GM23338 (cell line): ENCODE data around the gene PLCXD3. TPM values are rescaled to one million over a fixed set of nuclear protein-coding genes. Genes with fewer than 3 reads are reported as not detected.

ENCODE experiments used
- ATAC-seq: fragments of 200-7000 bp; cut with Tn5 transposase; 3 replicates; pipeline ENCODE4 v1.9.1; 2020
- DNase-seq: peaks from one replicate; pipeline ENCODE4 v3.0.0-alpha.2; 2015; ENCODE audit warnings: low spot score
- H2AFZ ChIP-seq: fragments of 200-600 bp; sonication (generic); 2 replicates; pipeline ENCODE4 v1.8.0; 2016; ENCODE audit warnings: antibody characterized with exemption, mild to moderate bottlenecking, moderate library complexity
- H3F3A ChIP-seq: fragments of 200-600 bp; sonication (generic); replicated peaks from 2 replicates; pipeline ENCODE4 v1.8.0; 2017; ENCODE audit warnings: antibody characterized with exemption, mixed run types, low read depth
- H3K27ac ChIP-seq: fragments of 200-600 bp; sonication (generic); 2 replicates; pipeline ENCODE4 v1.6.1; 2016; ENCODE audit warnings: low read depth
- H3K27me3 ChIP-seq: fragments of 200-600 bp; sonication (generic); 2 replicates; pipeline ENCODE4 v1.8.0; 2016; ENCODE audit warnings: mild to moderate bottlenecking, mixed run types, moderate library complexity; ENCODE audit not compliant: insufficient read depth
- H3K36me3 ChIP-seq: fragments of 200-600 bp; sonication (generic); 2 replicates; pipeline ENCODE4 v1.8.0; 2016; ENCODE audit warnings: mild to moderate bottlenecking; ENCODE audit not compliant: insufficient read depth
- H3K4me1 ChIP-seq: fragments of 200-600 bp; sonication (generic); 2 replicates; pipeline ENCODE4 v1.8.0; 2016; ENCODE audit warnings: mild to moderate bottlenecking, moderate library complexity; ENCODE audit not compliant: insufficient read depth
- H3K4me2 ChIP-seq: fragments of 200-600 bp; sonication (generic); 2 replicates; pipeline ENCODE4 v1.7.1; 2017; ENCODE audit warnings: mixed run types
- H3K4me3 ChIP-seq: fragments of 200-600 bp; sonication (generic); 2 replicates; pipeline ENCODE4 v1.6.1; 2016; ENCODE audit warnings: mixed run types
- H3K79me2 ChIP-seq: fragments of 200-600 bp; sonication (generic); replicated peaks from 2 replicates; pipeline ENCODE4 v1.8.0; 2017; ENCODE audit warnings: mild to moderate bottlenecking; ENCODE audit not compliant: insufficient read depth
- H3K9me2 ChIP-seq: fragments of 200-600 bp; sonication (generic); 2 replicates; pipeline ENCODE4 v1.8.0; 2017; ENCODE audit not compliant: insufficient read depth
- H4K20me1 ChIP-seq: fragments of 200-600 bp; sonication (generic); replicated peaks from 2 replicates; pipeline ENCODE4 v1.8.0; 2017; ENCODE audit warnings: mild to moderate bottlenecking; ENCODE audit not compliant: insufficient read depth
- H3K27ac Mint-ChIP-seq: 2 replicates; pipeline ENCODE4 v1.8.0; 2020; ENCODE audit warnings: inconsistent platforms, mild to moderate bottlenecking, moderate library complexity, mixed read lengths
- H3K27me3 Mint-ChIP-seq: 3 replicates; pipeline ENCODE4 v1.8.0; 2022; ENCODE audit warnings: low read depth, mild to moderate bottlenecking, moderate library complexity, mixed read lengths, inconsistent platforms; ENCODE audit not compliant: insufficient read depth, poor library complexity
- H3K36me3 Mint-ChIP-seq: 3 replicates; pipeline ENCODE4 v1.8.0; 2021; ENCODE audit warnings: low read depth, mild to moderate bottlenecking, inconsistent platforms, moderate library complexity, mixed read lengths
- H3K4me1 Mint-ChIP-seq: 3 replicates; pipeline ENCODE4 v1.8.0; 2020; ENCODE audit warnings: mild to moderate bottlenecking, inconsistent platforms, mixed read lengths
- H3K4me3 Mint-ChIP-seq: 3 replicates; pipeline ENCODE4 v1.8.0; 2021; ENCODE audit warnings: moderate library complexity, mild to moderate bottlenecking, inconsistent platforms, mixed read lengths
- H3K9me3 Mint-ChIP-seq: 3 replicates; pipeline ENCODE4 v1.8.0; 2020; ENCODE audit warnings: moderate library complexity, mild to moderate bottlenecking, inconsistent platforms, mixed read lengths
- CREB1 ChIP-seq: fragments of 250-450 bp; sonication (Bioruptor Pico); IDR thresholded peaks from 2 replicates; pipeline ENCODE4 v1.5.0; 2020; ENCODE audit warnings: low read depth, mild to moderate bottlenecking, moderate library complexity
- CTCF ChIP-seq, 2 experiments: fragments of 200-600 bp in 1 of 2; sonication (generic) in 1 of 2; conservative IDR thresholded peaks; 2 replicates each; pipeline versions ENCODE4 v1.5.1 to v1.6.1; 2016 to 2017; ENCODE audit warnings: antibody characterized with exemption in 2 of 2, low read depth in 2 of 2, mild to moderate bottlenecking in 2 of 2, moderate library complexity in 1 of 2
- EZH2 ChIP-seq: fragments of 200-600 bp; sonication (generic); IDR thresholded peaks from one replicate; pipeline ENCODE4 v1.8.0; 2017; ENCODE audit warnings: antibody characterized with exemption, mild to moderate bottlenecking, low read depth; ENCODE audit not compliant: unreplicated experiment
- EZH2phosphoT487 ChIP-seq: fragments of 200-600 bp; sonication (generic); IDR thresholded peaks from one replicate; pipeline ENCODE4 v1.8.1; 2018; ENCODE audit warnings: antibody characterized with exemption; ENCODE audit not compliant: unreplicated experiment
- JUNB ChIP-seq: IDR thresholded peaks from one replicate; pipeline ENCODE4 v1.6.1; 2016; ENCODE audit warnings: antibody characterized with exemption; ENCODE audit not compliant: unreplicated experiment
- NANOG ChIP-seq: IDR thresholded peaks from 2 replicates; pipeline ENCODE4 v1.6.1; 2016; ENCODE audit warnings: antibody characterized with exemption, borderline replicate concordance
- POLR2AphosphoS5 ChIP-seq: IDR thresholded peaks from 2 replicates; pipeline ENCODE4 v1.6.1; 2016; ENCODE audit warnings: antibody characterized with exemption, low read depth
- REST ChIP-seq: IDR thresholded peaks from one replicate; pipeline ENCODE4 v1.6.1; 2018; ENCODE audit warnings: antibody characterized with exemption; ENCODE audit not compliant: unreplicated experiment
- STAT1 ChIP-seq: IDR thresholded peaks from one replicate; pipeline ENCODE4 v1.6.1; 2016; ENCODE audit warnings: antibody characterized with exemption; ENCODE audit not compliant: unreplicated experiment
- ZNF462 ChIP-seq: fragments of 250-450 bp; sonication (Bioruptor Pico); IDR thresholded peaks from 2 replicates; pipeline ENCODE4 v1.5.0; 2020; ENCODE audit warnings: mild to moderate bottlenecking, moderate library complexity
- polyA plus RNA-seq: library from polyadenylated mRNA; unstranded; fragments of >200 nt; fragmentation: Nextera tagmentation; extraction: Ambion mirVana; gene quantifications from 2 replicates; pipeline ENCODE4 v1.2.1, GENCODE V29; 2016
- total RNA-seq: library from RNA; depleted of rRNA; stranded (reverse); fragments of >200 nt; shearing (Covaris generic); gene quantifications from 2 replicates; pipeline ENCODE4 v1.2.3, GENCODE V29; 2014

The PLCXD3 gene
- total and polyA plus RNA-seq, 2 experiments from 2014 or later: 0.03 TPM

- no peak for TF ChIP-seq JUNB
- TF ChIP-seq POLR2AphosphoS5: no peak
- TF ChIP-seq REST: no peak
Measured at GRCh38 chr5:41337724-41338123, 172.7 kb downstream of the PLCXD3 start (continued).

- H3K4me1 Mint-ChIP-seq: peaks cover 12% of the 10 kb centered on the region
- H3K36me3 Mint-ChIP-seq: no peaks in the 10 kb centered on the region
- Histone ChIP-seq H3K4me3 (no peak overlapping the region), H3K9me2 (no peaks in the 10 kb centered on the region), H3K27ac (no peak overlapping the region), H2AFZ (no peak overlapping the region), H3F3A (no peaks in the 10 kb centered on the region), H3K4me1 (peaks cover 11% of the 10 kb centered on the region; the same call in 1 of the 2 replicates), H3K27me3 (no peaks in the 10 kb centered on the region), H3K4me2 (no peak overlapping the region), H4K20me1 (no peaks in the 10 kb centered on the region), H3K79me2 (no peaks in the 10 kb centered on the region), H3K36me3 (no peaks in the 10 kb centered on the region)
- peaks cover 3% of the 10 kb centered on the region for H3K27me3 Mint-ChIP-seq
- DNase-seq: no peak
- no peak for ATAC-seq
- H3K4me3 Mint-ChIP-seq: no peak overlapping the region
- H3K9me3 Mint-ChIP-seq: no peaks in the 10 kb centered on the region
- no peak overlapping the region for H3K27ac Mint-ChIP-seq
- TF ChIP-seq STAT1 (no peak), JUNB (no peak), POLR2AphosphoS5 (no peak), EZH2phosphoT487 (no peak), CTCF (conservative IDR thresholded peaks at IDR 0.05; ENCODE audit: low read depth in 2 of 2) (no peak), ZNF462 (no peak), NANOG (no peak), EZH2 (no peak), REST (no peak), CREB1 (CRISPR knock-in tag) (no peak)
Measured at GRCh38 chr5:41337216-41337615, 173.2 kb downstream of the PLCXD3 start.
